CD4-positive, alpha-beta T cell treated with Interleukin-21 for 1 hour (primary cell): Measurements from ENCODE around the gene CLIC3.
A peak's percentile ranks its signal among the peaks of the same experiment; 100 is the strongest.

ENCODE experiments used
- DNase-seq: peaks from one replicate; pipeline ENCODE4 v3.0.0-alpha.2; 2020

Gene CLIC3

DNA sequence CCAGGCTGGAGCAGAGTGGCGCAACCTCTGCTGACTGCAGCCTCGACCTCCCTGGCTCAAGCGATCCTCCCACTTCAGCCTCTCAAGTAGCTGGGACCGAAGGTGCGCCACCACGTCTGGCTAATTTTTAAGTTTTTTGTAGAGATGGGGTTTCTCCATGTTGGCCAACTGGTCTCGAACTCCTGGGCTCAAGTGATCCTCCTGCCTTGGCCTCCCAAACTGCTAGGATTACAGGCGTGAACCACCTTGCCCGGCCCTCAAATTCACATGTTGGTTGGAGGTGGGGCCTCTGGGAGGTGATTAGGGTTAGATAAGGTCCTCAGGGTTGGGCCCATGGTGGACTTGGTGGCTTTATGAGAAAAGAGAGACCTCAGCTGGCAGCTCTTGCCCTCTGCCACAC is 34.2 kb downstream of the CLIC3 start:
- DNase-seq: no peak

DNA sequence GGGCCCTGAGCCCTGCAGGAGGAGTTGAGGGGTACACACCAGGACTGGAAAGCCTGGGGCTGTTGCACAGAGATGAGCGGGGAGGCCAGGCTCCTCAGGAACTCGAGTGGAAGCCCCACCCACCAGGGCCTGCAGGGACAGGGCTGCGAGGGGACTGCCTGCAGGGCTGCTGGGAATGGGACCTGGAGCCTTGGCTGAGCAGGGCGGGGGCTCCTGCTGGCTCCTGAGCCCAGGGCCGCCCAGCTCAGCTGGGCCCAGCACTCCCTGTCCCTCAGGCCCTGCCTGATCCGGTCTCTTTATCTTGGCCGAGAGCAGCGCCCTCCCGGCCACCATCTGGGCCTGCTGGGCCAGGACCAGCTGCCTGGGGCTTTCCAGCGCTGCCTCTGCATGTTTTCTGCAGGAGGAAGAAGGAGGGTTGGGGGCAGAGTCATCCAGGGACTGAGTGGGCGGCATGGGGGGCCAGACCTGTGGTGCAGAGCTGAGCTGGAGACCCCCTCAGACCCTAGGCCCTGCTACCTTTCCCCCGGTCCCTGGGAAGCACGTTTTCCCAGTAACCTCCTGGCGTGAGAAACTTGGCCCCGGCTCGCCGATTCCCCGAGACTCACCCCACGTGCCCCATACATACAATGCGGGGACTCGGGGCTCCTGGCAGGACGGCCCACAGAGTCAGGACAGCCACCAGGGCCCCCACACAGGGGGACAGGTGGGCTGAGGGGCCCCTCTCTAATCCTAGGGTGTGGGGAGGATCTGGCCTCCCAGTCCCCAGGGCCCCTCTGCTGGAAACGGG is 34.9 kb downstream of the CLIC3 start:
- no peak for DNase-seq

DNA sequence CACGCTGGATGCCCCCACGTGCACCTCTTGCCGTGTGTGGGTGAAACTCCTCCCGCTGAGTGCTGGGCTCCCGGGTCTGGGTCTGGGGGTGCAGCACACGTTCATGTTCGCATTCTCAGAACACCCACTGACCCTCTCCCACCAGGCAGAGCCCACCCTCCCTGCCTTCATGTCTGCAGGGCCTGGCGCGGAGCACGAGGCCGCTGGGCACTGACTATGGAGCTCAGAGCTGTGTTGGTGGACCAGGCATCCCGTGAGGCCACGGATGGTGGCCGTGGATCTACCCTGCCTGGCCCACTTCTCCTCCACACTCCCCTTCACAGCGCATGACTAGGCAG is 35.5 kb downstream of the CLIC3 start:
- DNase-seq: no peak

DNA sequence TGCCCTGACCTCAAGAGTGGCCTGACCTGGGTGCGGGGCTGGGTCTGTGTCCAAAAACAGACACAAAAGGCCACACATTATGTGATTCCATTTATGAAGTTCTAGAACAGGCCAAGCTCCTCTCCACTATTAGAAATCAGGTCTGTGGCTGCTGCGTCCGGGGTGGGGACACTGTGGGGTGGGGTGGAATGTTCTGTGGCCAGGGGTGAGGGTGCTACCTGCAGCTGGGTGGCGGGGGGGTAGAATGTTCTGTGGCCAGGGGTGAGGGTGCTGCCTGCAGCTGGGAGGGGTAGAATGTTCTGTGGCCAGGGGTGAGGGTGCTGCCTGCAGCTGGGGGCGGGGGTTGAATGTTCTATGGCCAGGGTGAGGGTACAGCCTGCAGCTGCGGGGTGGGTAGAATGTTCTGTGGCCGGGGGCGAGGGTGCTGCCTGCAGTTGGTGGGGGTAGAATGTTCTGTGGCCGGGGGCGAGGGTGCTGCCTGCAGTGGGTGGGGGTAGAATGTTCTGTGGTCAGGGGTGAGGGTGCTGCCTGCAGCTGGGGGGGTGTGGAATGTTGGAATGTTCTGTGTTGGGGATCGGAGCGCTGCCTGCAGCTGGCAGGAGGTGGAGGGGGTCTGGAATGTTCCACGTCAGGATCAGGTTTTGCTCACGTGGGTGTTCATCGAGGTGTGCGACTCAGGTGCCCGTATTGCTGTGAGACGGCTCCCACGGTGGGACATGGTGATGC is 36.0 kb downstream of the CLIC3 start:
- DNase-seq: peak; percentile 58

DNA sequence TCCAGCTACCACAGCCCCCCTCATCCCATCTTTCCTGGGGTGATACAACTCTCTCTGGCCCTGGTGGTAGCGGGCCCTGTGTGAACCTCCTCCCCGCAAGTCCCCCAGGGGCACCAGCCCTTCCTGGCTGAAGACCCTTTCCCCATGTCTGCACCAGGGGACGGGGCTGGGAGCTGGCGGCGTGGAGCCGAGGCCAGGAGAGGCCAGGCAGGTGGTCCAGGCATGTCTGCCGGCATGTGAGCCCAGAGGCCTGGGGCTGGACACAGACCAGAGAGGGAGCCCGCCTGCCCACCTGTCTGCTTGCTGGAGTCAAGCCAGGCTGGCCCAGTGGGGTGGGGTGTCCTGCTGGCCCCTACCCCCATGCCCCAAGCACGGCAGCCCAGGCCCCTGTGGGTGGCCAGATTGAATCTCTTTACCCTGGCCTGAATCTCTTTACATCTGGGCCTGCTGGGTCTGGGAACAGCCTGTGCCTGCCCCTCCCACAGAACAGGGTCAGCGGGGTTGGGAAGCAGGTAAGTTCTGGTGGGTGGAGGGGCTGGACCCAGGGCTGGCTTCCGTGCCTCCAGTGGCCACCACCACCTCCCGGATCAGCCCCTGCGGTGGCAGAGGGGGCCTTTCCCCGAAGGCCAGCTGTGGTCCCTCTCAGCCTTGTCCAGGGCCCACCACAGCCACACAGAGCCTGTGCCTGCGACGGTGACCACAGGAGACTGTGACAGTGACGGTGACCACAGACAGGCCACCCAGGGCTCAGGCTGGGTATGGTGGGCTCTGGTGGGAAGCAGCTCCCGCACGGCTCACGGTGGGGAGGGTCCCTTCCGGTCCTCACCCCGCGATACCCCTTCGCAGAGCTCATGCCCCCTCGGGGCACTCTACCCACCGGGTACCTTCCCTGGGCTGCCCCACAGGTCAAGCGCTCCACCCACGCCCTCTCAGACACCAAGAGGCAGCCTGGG is 37.2 kb downstream of the CLIC3 start:
- DNase-seq: no peak

DNA sequence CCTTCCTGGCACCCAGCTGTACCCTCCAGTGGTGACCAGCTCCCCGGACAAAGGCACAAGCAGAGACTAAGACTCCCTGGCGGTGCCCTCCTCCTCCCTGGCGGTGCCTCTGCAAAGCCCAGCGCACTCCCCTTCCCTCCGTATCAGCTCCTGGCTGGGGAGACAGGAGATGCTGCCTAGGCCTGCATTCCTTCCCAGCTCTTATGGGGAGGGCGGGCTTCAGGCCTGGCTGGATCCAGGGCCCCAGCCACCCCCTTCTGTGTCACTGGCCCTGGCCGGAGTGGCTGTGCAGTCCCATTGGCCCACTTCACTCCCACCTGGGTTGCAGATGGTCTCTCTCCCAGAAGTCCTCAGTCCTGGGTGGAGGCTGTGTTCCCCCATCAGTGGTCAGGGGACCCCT is 37.9 kb downstream of the CLIC3 start:
- DNase-seq: no peak

DNA sequence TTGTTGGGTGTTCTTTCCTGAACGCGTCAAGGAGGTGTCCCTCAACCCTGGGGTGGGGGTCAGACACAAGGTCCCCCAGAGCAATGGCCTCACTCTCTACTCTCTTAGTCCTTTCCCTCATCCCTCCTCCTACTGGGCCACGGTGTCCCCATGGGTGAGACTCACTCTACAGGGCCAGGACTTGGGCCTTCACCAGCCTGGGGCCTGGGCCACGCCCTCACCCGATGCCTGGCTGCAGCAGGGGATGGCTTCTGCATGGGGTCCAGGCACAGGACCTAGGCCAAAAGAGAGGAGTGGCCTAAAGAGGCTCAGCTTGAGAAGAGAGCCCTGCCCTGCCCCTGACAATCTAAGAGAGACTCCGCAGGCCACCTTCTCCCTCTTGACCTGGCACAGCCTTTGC is 38.5 kb downstream of the CLIC3 start:
- no peak for DNase-seq

DNA sequence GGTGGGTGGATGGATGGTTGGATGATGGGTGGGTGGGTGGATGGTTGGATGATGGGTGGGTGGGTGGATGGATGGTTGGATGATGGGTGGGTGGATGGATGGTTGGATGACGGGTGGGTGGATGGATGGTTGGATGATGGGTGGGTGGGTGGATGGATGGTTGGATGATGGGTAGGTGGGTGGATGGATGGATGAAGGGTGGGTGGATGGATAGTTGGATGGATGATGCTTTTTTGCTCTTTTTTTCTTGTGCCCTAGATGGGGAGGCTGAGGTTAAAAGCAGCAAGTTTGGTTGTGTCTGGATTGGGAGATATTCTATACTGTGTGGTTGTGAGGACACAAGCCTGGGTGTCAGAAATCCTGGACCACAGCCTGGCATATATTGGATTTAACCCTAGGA is 38.9 kb downstream of the CLIC3 start:
- no peak for DNase-seq

DNA sequence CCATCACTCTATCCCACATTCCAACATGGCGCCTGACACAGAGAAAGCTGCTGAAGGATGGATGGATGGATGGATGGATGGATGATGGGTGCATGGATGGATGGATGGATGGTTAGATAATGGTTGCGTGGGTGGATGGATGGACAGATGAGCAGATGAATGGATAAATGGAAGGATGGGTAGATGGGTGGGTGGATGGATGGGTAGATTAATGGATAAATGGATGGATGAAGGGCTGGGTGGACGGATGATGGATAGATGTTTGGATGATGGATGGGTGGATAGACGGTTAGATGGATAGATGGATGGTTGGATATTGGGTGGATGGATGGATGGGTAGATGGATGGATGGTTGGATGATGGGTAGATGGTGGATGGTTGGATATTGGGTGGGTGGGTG is 39.8 kb downstream of the CLIC3 start:
- no peak for DNase-seq

DNA sequence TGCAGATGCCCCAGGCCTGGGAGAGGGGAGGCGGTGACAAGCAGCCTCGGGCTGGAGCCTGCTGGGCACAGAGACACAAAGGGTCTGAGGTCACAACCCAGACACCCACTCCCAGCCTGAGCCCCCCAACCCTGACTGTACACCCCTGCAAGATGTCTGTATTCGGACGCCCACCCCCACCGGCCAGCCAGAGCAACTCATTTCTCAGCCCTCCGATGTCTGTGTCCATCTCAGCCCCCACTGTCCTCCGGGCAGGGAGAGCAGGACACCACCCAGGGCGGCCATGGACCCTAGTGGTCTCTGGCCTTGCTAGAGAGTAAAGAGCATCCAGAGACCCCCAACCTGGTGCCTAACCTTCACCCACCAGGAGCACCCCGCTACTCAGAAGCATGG is 40.4 kb downstream of the CLIC3 start:
- no peak for DNase-seq

DNA sequence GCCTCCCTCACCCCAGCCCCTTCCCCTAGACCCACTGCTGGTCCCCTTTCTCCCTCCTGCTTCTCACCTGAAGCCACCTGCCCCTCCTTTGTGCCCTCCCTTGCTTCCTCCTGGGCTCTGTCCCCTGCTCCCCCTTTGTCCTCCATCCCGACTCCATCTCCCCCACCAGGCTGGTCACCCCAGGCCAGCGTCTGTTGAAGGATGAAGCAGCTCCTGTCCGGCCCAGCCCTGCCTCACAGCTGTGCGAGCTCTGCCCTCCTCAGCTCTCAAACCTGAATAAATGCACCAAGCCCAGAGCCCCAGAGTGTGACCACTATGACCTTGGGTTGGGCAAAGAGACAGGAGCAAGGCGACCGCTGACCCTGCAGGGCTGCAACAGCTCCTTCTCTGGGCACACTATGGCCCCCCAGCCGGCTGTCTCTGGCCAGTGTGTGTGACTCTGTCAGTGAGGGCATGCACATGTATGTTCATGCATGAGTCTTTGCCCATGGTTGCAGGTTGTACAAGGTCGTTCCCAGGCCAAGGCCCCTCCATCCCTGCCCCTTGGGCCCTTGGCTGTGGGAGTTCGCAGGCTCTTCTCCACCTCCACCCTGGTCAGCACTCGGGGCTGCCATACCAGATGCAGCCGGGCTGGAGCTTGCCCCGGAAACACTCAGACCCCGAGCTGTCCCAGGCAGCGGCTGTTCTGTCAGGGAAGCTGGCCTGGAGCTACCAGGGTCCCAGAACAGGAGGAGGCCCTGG is 41.0 kb downstream of the CLIC3 start:
- DNase-seq: no peak

DNA sequence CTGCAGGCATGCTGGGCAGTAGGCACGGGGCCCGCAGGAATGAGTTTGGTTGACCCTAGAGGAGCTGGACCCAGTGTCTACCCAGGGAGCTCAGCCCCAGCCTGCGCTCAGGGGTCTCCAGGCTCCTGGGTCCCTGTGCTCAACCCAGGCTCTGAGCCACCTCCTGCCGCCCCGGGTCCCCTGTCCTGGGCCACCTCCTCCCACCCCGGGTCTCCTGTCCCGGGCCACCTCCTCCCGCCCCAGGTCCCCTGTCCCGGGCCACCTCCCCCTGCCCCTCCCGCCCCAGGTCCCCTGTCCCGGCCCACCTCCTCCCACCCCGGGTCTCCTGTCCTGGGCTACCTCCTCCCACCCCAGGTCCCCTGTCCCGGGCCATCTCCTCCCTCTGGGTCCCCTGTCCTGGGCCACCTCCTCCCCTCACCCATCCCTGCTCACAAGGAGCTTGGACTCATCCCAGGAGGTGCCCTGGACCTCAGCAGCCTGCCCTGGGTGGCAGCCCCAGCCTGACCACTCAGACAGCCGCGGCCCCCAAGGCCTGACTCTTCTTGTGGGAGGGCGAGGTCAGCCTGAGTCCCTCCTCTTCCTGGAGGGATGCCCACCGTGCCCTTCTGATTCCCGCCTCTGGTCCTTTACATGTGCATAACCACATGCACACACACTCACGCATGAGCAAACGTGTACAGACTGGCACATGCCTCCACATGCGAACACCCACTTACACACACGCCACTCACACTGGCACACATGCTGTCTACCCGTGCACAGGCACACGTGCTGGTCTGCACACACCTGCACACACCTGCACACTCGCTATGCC is 41.9 kb downstream of the CLIC3 start:
- no peak for DNase-seq

DNA sequence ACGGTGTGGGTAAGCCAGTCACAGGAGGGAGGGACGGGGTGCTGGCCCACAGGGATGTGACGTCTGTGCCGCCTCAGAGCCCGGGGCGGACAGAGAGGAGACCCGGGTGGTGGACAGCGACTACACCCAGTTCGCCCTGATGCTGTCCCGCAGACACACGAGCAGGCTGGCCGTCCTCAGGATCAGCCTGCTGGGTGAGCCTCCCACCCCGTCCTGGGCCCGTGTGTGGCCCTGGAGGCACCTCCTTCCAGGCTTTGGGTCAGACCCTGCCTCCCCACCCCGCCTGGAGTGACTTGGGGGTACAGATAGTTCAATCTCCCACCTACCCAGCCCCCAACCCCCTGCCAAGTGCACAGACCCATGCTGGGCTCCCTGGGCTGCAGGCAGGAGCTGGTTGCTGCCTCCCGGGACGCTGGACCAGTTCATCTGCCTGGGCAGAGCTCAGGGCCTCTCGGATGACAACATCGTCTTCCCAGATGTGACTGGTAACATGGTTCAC is 42.5 kb downstream of the CLIC3 start:
- no peak for DNase-seq

DNA sequence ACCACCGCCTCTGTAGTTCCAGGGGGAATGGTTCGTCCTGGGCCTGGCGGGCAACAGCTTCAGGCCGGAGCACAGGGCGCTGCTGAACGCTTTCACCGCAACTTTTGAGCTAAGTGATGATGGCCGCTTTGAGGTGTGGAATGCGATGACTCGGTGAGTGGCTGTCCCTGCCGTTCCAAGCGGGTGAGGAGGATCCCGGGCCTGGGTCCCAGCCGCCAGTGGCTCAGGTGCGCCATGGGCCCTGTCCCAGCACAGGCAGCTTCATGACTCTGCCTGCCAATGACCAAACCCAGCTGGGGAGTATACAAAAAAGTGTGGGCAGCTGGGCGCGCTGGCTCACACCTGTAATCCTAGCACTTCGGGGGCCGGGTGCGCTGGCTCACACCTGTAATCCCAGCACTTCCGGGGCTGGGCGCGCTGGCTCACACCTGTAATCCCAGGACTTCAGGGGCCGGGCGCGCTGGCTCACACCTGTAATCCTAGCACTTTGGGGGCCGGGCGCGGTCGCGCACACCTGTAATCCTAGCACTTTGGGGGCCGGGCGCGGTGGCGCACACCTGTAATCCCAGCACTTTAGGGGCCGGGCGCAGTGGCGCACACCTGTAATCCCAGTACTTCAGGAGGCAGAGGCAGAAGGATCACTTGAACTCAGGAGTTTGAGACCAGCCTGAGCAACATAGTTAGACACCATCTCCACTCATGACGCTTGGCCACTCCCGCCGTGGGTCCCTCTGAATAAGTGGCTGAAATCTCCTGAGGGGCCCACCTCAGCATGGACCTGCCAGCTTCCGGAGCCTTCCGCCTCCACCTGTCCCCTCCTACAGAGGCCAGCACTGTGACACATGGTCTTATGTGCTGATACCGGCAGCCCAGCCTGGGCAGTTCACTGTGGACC is 43.2 kb downstream of the CLIC3 start:
- no peak for DNase-seq

DNA sequence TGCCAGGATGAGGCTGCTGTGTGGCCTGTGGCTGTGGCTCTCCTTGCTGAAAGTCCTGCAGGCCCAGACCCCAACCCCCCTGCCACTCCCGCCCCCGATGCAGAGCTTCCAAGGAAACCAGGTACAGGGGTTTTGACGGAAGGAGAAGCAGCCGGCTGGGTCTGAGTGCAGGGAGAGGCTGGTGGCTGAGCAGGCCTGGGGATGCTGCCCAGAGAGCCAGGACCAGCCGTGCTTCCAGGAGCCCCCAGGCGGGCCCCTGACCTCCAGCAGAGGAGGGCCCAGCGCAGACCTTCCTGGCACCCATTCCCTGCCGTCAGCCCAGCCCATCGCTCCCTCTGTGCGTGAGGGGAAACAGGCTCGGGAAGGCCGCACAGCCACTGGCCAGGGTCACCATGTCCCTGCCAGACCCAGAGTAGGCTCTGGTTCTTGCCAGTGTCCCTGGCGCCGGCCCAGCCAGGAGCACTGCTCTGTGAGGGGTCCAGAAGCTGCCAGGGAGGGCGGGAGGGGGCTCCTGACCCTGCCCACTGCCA is 44.0 kb downstream of the CLIC3 start:
- DNase-seq: no peak

DNA sequence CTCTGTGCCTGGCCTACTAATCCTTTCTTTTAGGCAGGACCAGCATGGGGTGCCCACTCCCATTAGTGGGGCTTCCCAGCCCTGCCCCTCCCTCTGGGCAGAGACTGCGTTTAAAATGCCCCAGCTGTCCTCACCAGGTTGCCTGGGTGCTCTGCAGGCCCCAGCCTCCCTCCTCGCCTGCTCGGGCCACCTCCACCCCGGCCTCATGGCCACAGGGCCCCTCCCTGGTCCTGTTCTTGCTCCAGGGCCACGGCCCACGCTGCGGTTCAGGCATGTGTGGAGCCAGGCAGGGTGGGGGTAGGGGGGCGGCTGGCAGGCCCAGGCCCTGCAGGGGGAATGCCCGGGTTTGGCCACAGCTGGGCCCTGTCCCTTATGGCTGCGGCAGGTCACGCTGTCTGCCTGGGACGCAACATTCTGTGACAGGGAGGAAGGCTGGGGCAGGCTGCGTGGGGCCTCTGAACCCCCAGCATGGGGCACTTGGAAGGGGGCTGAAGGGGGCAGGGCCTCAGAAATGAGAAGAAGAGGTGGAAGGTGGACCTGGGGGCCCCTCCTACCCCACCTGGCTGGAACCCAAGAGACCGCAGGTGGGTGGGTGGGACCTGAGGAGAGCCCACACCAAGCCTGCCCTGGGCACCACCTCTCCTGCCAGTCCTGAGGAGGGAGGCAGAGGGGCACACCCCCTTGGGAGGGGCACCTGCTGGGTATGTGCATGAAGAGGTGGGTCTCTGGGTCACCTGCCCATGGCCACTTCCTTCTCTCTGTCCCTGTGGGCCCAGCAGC is 44.6 kb downstream of the CLIC3 start, which contains the start of gene LCN12:
Gene LCN12 (plus strand): TSS at position 733 of the 780 bp plus-strand sequence. CDS start 55 bp downstream, outside the sequence.
- no peak for DNase-seq

DNA sequence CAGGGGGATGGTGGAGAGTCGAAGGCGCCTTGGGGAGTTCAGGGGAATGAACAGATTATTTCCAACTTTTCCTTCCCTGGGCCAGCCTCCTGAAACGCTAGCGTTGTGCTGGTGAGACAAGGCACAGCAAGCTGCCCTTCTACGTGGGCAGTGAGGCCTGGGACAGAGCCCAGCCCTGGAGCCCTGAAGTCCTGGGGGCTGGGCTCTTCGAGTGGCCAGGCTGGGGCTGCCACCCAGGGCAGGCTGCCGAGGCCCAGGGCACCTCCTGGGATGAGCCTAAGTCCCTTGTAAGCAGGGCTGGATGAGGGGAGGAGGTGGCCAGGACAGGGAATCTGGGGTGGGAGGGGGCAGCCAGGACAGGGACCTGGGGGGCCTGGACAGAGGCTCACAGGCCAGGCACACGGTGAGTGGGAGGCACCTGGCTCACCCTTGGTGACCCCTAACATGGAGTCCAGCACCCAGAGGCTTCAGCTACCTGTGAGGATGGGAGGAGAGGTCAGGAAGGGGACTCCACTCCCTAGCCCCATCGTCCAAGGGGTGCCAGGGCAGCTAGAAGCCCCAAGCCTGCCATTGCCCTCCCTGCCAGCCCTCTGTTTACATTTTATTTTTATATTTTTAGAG is 45.6 kb downstream of the CLIC3 start:
- no peak for DNase-seq

DNA sequence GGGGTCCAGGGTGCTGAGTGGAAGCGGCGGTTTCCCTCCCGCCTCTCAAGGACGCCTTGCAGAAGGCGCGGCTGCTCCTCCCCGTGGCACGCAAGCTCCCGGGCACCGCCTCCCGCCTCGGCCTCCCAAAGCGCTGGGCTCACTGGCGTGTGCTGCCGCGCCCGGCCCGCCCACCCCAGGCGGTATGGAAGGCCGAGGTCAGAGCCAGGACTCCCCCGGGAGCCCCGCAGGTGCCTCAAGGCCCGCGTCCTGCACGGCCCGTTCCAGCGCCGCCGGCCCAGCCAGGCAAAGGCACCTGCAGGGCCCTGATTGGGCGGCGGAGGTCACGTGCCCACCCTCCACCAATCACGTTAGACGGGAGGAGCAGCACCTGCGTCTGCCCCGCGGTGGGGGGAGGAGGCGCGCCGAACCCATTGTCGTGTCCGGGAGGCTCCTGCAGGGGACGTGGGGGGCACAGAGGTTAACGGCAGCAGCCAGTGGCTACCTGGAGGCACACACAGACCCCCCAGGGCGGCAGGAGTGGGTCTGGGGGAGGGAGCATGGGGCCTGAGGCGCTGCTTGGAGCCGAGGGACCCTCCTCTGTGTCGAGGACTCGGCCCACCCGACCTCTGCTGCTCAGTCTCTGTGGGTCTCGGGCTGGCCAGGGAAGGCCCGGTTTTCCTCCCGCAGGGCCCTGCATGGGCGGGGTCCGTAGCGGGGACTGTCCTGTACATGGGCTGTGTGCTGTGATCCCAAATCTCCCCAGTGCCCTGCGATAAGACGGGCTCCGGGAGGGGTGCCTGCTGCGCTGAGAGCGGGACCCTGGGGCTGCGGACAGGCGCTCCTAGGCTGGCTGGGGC is 46.3 kb downstream of the CLIC3 start:
- peak; percentile 96 for DNase-seq
